Breast epithelium (tissue), 3 donors: ENCODE data around the gene ARL4D.

ENCODE experiments used
- POLR2AphosphoS5 ChIP-seq, 3 donors: sonication (generic); formaldehyde crosslinking; IDR thresholded peaks; one replicate each; pipeline ENCODE4 v1.6.1; 2017; ENCODE audit warnings: antibody characterized with exemption in 3 of 3
- TF ChIP-seq, protein P1 (sequence below), 3 donors: fragments of 450-650 bp; IDR thresholded peaks; one replicate each; pipeline ENCODE4 v1.5.1; 2016 to 2017; ENCODE audit warnings: antibody characterized with exemption in 3 of 3, mild to moderate bottlenecking in 3 of 3, moderate library complexity in 3 of 3

DNA sequence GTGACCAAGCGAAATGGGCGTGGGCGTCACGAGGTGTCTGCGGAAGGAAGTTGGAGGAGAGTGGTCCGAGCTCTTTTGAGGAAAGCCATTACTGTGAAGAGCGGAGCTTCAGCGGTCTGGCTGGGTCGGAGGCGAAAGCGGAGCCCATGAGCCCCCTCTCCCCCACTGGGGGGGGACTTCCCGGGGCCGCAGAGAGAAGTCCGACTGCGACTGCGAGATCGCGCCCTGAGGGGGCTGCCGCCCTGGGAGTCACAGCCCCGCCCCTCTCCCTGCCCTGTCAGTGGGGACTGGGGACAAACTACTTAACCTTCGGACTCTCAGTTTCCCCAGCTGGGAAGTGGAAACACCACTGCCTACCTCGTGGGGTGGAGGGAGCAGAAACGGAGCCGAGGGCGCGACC is 20.0 kb upstream of the ARL4D start:
- TF ChIP-seq, protein P1, sequence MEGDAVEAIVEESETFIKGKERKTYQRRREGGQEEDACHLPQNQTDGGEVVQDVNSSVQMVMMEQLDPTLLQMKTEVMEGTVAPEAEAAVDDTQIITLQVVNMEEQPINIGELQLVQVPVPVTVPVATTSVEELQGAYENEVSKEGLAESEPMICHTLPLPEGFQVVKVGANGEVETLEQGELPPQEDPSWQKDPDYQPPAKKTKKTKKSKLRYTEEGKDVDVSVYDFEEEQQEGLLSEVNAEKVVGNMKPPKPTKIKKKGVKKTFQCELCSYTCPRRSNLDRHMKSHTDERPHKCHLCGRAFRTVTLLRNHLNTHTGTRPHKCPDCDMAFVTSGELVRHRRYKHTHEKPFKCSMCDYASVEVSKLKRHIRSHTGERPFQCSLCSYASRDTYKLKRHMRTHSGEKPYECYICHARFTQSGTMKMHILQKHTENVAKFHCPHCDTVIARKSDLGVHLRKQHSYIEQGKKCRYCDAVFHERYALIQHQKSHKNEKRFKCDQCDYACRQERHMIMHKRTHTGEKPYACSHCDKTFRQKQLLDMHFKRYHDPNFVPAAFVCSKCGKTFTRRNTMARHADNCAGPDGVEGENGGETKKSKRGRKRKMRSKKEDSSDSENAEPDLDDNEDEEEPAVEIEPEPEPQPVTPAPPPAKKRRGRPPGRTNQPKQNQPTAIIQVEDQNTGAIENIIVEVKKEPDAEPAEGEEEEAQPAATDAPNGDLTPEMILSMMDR (IDR thresholded peaks at IDR 0.05): no peak
- no peak for TF ChIP-seq POLR2AphosphoS5 (IDR thresholded peaks at IDR 0.05)
